Left ventricle myocardium inferior (tissue), 1 donor: Measurements from ENCODE around the gene ALDH16A1. TPM values are rescaled to one million over a fixed set of nuclear protein-coding genes. Genes with fewer than 3 reads are reported as not detected.

Experiments
- DNase-seq: peaks from one replicate; pipeline ENCODE4 v3.0.0-alpha.2; 2020
- H3K27ac ChIP-seq: fragments of 200-600 bp; replicated peaks from 2 replicates; pipeline ENCODE4 v1.8.0; 2021
- H3K27me3 ChIP-seq: fragments of 200-600 bp; 2 replicates; pipeline ENCODE4 v1.8.0; 2021; ENCODE audit warnings: low read depth
- H3K36me3 ChIP-seq: fragments of 200-600 bp; 2 replicates; pipeline ENCODE4 v1.8.0; 2021
- H3K4me1 ChIP-seq: fragments of 200-600 bp; 2 replicates; pipeline ENCODE4 v1.8.0; 2021
- H3K4me3 ChIP-seq: fragments of 200-600 bp; 2 replicates; pipeline ENCODE4 v1.8.0; 2021; ENCODE audit warnings: mild to moderate bottlenecking, moderate library complexity
- H3K9me3 ChIP-seq: fragments of 200-600 bp; replicated peaks from 2 replicates; pipeline ENCODE4 v1.8.0; 2021
- CTCF ChIP-seq: fragments of 200-600 bp; IDR thresholded peaks from 2 replicates; pipeline ENCODE4 v1.8.0; 2021; ENCODE audit warnings: antibody characterized with exemption, mild to moderate bottlenecking, borderline replicate concordance
- intact Hi-C: fragments of 100-400 bp; cut with micrococcal nuclease; formaldehyde crosslinking; loops from one replicate; pipeline ENCODE4 v1.11.0; 2022
- total RNA-seq: library from RNA; stranded (reverse); fragmentation: NEBNext Ultra II Directional; extraction: Animal tissue kit (Norgen Biotek cat#: 25700); gene quantifications from one replicate; pipeline ENCODE4 v1.2.1, GENCODE V29; 2021
- donor health status: DM: no; HTN: yes; CAD: no; lungs with severe emphysema.

ALDH16A1 gene
- total RNA-seq, 1 donor from 2014 or later, result 9.6 TPM

- Histone ChIP-seq H3K4me3 (no peak overlapping the region), H3K4me1 (peaks cover 35% of the 10 kb centered on the region), H3K27ac (no peak overlapping the region), H3K9me3 (no peaks in the 10 kb centered on the region), H3K27me3 (no peaks in the 10 kb centered on the region), H3K36me3 (peaks cover 20% of the 10 kb centered on the region)
- TF ChIP-seq CTCF, result no peak
- intact Hi-C loops, result loop anchor here (10.0 kb wide), 1 partner anchor 54 kb away; no protein-coding TSS in a partner anchor
- no peak for DNase-seq
These were observed 4.6 kb upstream of the ALDH16A1 start for GRCh38 chr19:49448432-49448786.

- intact Hi-C loops, result no loop called here
- no peaks in the 10 kb centered on the region for H3K27me3 ChIP-seq
- no peak for TF ChIP-seq CTCF
- peaks cover 42% of the 10 kb centered on the region for H3K4me1 ChIP-seq
- H3K36me3 ChIP-seq, result peaks cover 20% of the 10 kb centered on the region
- no peak for DNase-seq
- H3K9me3 ChIP-seq, result no peaks in the 10 kb centered on the region
- H3K4me3 ChIP-seq, result peak overlapping the region; percentile 70
- H3K27ac ChIP-seq, result no peak overlapping the region
These were observed 2.6 kb upstream of the ALDH16A1 start for GRCh38 chr19:49450405-49450804.

- peak; percentile 46 for TF ChIP-seq CTCF
- H3K27me3 ChIP-seq, result no peaks in the 10 kb centered on the region
- peaks cover 46% of the 10 kb centered on the region for H3K4me1 ChIP-seq
- H3K27ac ChIP-seq, result peak within 1 kb of the TSS; percentile 99
- intact Hi-C loops, result no loop called here
- H3K4me3 ChIP-seq, result peak within 1 kb of the TSS; percentile 70
- peak; percentile 96 for DNase-seq
- peaks cover 20% of the 10 kb centered on the region for H3K36me3 ChIP-seq
- no peaks in the 10 kb centered on the region for H3K9me3 ChIP-seq
These were observed 1.4 kb upstream of the ALDH16A1 start, which contains the start of gene PIH1D1 for GRCh38 chr19:49451430-49452181. Gene PIH1D1, minus strand, starts transcription at chr19:49451814. Its CDS starts 240 bp downstream, at chr19:49451574.

- intact Hi-C loops, result no loop called here
- Histone ChIP-seq H3K27me3 (no peaks in the 10 kb centered on the region), H3K4me1 (peaks cover 56% of the 10 kb centered on the region), H3K4me3 (peak overlapping the region; percentile 70), H3K27ac (peak overlapping the region; percentile 99), H3K9me3 (no peaks in the 10 kb centered on the region), H3K36me3 (peaks cover 7% of the 10 kb centered on the region)
- no peak for DNase-seq
- no peak for TF ChIP-seq CTCF
These were observed 774 bp downstream of the ALDH16A1 start for GRCh38 chr19:49453757-49454240.

GRCh38 chr19:49455773-49456172 is 2.7 kb downstream of the ALDH16A1 start:
- Histone ChIP-seq H3K9me3 (no peaks in the 10 kb centered on the region), H3K27ac (peak overlapping the region; percentile 99), H3K36me3 (peaks cover 17% of the 10 kb centered on the region), H3K4me1 (peaks cover 56% of the 10 kb centered on the region), H3K4me3 (no peak overlapping the region), H3K27me3 (no peaks in the 10 kb centered on the region)
- intact Hi-C loops, result no loop called here
- no peak for TF ChIP-seq CTCF
- no peak for DNase-seq
